NCI-H2107 treated with DMSO at 0.1 percent for 48 hours (cell line): ENCODE data around the gene RNU7-1.

ENCODE experiments used
- DNase-seq: peaks from one replicate; lab custom pipeline; 2025; ENCODE audit not compliant: unreplicated experiment; lab: John Stamatoyannopoulos, UW

RNU7-1 gene

DNA sequence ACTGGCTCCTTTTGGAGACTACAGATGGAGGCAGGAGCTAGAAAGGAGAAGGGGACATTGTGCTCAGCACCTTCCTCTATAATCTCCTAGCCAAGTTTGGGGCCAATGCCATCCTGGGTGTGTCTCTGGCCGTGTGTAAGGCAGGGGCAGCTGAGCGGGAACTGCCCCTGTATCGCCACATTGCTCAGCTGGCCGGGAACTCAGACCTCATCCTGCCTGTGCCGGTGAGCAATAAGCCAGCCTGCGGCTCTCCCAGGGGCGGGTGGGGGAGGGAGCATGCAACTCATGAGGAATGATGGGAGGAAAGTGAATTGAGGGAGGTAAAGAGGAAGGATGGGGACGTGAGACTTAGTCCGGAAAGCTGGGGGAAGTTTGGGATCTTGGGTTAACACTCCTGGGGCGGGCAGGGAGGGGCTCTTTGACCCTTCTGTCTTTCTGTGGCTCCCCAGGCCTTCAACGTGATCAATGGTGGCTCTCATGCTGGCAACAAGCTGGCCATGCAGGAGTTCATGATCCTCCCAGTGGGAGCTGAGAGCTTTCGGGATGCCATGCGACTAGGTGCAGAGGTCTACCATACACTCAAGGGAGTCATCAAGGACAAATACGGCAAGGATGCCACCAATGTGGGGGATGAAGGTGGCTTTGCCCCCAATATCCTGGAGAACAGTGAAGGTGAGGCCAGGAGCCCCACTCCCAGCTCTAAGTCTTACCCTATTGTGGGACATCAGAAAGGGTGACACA is 26.0 kb upstream of the RNU7-1 start:
- no peak for DNase-seq

DNA sequence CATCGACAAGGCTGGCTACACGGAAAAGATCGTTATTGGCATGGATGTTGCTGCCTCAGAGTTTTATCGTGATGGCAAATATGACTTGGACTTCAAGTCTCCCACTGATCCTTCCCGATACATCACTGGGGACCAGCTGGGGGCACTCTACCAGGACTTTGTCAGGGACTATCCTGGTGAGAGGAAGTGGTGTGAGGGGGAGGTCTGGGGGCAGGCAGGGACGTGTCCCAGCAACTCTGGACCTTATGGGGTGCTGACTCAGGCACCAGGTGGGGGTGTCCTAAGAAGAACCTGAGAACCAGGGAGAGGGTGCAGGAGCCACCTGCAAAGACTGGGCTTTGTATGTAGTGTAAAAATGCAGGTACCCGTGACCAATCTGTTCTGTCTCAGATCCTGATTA is 24.0 kb upstream of the RNU7-1 start:
- DNase-seq = no peak

DNA sequence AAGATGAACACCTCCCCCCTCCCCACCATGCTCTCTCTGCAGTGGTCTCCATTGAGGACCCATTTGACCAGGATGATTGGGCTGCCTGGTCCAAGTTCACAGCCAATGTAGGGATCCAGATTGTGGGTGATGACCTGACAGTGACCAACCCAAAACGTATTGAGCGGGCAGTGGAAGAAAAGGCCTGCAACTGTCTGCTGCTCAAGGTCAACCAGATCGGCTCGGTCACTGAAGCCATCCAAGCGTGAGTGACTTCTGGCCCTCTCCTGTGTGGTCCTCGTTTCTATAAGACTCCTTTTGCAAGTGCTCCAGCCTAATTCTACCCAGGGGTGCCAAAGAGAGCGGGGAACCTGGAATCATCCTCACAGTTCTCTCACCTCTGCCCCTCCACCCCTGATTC is 22.1 kb upstream of the RNU7-1 start:
- DNase-seq = no peak

DNA sequence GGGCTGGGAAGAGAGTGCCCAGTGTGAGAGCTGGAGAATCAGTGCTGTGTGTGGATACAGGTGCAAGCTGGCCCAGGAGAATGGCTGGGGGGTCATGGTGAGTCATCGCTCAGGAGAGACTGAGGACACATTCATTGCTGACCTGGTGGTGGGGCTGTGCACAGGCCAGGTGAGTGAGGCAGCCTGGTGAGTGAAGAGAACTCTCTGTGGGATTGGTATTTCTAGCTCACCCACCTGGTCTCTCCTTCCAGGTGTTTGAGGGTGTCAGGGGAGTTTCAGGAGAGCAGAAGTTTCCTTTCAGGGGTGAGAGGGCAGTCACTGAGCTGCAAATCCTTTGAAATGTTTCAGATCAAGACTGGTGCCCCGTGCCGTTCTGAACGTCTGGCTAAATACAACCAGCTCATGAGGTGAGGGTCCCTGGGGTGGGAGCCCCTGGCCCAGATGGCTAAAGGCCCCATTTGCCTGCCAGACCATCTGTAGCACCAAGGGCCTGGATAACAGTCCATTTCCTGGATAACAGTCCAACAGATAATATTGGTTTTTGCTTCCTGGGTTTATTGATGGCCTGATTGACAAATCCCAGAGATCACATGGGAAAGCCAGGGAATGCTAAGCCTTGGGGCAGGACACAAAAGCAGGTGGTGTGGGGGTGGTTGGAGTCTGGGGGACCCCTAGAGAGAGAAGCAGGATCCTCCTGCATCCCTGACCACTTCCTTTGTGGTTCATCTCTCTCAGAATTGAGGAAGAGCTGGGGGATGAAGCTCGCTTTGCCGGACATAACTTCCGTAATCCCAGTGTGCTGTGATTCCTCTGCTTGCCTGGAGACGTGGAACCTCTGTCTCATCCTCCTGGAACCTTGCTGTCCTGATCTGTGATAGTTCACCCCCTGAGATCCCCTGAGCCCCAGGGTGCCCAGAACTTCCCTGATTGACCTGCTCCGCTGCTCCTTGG is 21.3 kb upstream of the RNU7-1 start:
- DNase-seq = no peak

DNA sequence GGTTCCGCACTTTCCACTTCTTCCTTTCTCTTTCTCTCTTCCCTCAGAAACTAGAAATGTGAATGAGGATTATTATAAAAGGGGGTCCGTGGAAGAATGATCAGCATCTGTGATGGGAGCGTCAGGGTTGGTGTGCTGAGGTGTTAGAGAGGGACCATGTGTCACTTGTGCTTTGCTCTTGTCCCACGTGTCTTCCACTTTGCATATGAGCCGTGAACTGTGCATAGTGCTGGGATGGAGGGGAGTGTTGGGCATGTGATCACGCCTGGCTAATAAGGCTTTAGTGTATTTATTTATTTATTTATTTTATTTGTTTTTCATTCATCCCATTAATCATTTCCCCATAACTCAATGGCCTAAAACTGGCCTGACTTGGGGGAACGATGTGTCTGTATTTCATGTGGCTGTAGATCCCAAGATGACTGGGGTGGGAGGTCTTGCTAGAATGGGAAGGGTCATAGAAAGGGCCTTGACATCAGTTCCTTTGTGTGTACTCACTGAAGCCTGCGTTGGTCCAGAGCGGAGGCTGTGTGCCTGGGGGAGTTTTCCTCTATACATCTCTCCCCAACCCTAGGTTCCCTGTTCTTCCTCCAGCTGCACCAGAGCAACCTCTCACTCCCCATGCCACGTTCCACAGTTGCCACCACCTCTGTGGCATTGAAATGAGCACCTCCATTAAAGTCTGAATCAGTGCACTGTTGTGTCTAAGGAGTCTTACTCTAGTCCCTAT is 20.4 kb upstream of the RNU7-1 start:
- DNase-seq = no peak

DNA sequence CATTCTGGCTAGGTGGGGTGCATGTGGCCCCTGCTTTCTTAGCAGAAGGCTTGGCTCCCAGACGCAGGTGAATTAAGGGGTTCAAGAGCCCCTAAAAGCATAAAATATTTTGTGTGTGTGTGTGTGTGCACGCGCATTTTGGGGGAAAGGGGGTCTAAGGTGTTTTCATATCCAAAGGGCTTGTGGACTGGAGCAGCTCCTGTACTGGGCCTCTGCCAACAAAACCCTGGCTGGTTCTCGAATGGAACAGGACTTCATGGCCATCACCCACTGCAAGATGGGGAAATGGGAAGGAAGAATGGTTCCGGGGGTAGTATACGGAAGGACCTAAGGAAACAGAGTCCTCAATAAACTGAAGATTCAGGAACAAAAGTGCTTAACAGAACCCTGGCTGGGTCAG is 19.8 kb upstream of the RNU7-1 start:
- no peak for DNase-seq

DNA sequence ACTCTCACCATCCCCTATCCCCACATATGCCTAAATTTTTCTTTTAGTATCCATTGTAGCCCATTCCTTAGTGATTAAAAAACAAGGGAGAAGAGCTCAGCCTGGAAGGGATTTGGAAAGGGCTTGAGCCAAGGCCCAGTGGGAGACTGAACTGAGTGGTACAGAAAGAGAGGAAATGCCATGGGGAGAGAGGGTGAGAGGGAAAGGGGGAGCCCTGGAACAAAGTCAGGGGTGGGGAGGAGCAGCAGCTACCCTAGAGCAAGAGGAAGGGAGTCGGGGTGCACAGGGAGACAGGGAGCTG is 18.4 kb upstream of the RNU7-1 start:
- peak; percentile 79 for DNase-seq

DNA sequence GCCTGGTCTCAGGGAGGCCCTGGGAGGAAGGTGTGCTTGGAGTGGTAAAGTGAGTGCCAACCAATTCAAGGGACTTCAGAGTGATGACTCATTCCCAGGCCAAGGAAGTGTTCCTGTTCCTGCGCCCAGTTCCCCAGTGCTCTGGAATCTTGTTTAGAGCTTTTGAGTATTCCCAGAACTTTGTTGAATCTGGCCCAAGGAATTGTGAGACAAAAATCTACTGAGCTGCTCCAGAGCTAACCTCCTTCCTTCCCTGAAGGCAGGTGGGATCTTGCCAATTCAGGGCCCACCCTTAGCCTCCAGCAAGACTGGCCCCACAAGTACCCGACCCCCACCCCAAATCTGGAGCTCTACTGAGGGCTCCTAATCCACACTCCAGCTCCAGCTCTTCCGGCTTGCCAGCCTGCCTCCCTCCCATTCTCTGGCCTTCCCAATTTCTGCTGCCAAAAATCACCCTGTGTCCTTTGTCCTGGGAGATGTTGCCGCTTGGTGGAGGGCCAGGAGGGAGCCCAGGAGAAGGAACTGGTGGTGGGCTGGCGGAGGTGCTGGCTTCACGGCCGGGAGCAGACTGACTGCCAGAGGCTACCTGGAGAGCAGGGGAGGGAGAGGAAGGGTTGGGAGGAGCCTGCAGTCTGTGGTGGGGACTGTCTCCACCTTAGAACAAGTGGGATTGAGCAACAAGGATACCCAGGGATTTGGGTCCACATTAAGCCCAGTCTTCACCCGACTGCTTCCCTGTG is 17.9 kb upstream of the RNU7-1 start:
- no peak for DNase-seq

DNA sequence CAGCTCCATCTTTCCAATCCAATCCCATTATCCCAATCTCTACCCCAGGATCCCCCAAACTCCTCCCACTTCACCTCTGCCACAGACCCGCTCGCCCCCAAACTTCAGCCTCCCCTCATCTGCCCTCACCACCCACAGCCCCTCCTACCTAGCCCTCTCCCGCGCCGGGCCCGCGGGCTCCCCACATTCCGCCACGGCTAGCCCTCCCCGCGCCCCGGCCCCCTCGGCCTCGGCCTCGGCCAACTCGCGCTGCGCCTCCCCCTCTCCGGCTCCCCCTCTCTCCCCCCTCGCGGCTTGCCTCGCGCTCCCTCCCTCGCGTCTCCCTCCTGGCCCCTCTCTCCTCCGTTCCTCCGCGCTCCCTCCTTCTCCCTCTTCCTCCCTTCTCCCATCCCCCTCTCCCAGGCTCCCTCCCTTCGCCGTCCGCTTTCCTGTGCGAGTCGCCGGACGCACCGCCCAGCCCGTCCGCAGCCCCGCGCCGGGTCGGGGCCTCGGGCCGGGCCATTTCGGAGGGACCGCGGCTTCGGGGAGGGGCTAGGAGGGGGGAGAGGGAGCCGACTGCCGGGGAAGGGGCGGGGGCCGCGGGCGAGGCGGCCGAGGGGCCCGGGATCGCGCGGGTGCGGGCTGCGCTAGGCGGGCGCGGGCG is 16.1 kb upstream of the RNU7-1 start, which contains the start of gene ATN1:
Gene ATN1 (plus strand): TSS at position 581 of the 643 bp plus-strand sequence. CDS start 6,043 bp downstream, outside the sequence.
- DNase-seq = peak; percentile 58

DNA sequence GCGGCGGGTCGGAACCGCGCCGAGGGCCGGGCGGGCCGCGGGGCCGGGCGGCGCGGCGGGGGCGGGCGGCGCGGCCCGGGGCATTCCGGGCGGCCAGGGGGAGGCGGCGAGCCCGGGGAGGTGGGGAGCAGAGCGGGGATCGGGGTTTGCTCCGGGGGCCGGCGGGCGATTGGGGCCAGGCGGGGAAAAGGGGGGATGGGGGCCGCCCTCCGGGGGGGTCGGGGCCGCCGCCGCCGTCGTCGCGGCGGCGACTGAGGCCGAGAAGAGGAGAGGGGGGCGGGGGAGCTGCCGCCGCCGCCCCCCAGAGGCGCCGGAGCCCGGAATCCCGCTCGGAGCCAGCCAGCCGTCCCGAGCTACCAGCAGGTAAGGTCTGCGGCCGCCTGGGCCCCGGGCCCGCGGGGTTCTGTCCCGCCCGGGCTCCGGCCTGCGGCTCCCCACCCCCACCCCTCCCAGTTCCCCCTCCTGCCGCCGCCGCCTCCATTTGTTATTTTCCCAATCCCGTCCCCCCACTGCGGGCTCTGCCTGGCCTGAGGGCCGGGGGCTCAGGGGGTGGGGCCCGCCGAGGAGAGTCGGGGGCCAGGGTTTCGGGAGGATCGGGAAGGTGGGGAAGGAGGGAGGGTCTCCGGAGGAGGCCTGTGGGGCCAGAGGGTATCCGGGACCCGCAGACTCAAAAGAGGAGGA is 15.5 kb upstream of the RNU7-1 start:
- DNase-seq = no peak

DNA sequence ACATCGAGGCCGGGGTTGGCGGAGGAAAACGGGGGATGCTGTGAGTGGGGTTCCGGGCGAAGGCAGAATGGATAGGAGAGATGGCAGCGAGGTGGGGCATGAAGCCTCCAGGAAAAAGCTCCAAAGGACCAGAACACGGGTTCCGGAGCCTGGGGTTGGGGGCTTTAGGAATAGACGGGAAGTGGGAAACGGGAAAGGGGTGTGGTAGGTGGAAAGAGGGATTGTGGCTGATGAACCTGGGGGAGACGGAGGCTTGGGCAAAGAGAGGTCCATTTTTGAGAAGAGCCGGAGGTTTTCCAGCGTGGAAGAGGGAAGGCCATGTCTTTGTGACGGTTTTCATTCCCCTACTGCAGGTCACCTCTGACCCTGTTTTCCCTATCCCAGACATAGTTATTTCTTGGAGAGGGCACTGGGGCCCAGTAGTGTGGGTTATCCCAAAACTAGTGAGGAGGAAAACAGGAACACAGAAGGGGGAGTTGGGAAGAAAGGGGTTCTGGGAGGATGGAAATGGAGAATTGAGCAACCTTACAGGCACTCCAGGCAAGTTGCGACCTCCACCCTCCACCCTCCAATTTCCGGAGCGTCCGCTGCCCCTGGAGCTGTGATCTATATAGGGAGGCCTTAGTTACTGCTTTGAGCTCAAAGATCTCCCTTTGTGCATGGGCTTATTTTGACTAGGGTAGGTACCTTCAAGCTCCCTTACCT is 14.8 kb upstream of the RNU7-1 start:
- DNase-seq = no peak

DNA sequence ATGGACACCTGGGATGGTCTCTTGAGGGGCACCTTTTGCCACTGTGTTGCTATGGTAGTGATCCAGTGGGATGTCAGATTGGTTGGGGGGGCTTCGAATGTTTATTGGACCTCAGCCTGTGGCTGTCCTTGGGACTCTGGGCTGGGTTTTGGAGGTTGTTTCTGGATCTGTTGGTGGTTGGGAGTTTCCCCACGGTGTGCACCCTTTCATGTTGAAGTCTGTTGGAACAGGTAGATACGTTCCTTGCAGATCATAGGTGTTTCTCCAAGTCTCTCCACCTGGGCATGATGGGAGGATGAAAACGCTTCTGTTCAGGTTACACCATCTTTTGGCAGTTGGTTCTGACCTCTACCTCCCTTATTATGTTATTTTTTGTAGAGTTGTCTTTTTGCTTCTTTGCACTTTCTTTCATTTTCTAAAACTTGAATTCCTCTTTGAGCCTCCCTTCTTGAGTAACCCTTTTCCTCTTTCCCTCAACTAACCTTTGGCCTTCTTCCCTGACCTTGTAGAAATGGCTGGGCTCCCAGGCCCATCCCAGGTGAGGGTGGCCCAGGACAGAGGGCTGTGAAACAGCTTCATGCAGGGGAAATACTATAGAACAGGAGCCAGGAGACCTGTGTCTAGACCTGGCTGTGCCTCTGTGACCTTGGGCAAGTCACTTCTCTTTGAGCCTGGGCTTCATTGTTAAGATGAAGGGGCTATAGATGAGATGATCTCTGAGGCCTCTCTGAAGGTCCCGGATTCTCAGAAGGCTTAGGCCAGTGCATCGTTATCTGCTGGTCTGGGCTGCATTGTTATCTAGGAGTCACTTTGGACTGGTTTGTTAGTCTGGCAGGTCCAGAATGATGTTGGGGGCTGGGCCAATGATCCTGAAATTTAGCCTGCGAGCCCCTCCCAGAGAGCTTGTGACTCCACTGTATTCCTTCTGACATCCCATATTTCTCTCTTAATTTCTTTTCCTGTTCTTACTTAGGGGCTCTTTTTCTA is 13.9 kb upstream of the RNU7-1 start:
- DNase-seq = no peak

DNA sequence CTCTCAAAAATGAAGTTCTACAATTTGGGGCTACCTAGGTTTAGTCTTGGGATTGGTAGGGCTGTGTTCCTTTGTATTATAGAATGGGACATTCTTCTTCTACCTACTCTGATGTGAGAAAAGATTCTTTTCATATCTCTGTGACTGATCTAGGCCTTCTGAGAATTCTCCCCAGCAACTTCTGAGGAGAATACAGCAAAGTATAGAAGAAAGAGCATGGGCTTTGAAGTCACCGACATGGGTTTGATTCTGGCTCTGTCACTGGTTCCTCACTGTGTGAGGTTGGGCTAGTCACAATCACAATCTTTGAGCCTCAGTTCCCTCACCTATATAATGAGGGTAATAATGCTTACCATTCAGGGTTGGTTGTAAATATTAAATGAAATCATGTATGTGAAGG is 10.8 kb upstream of the RNU7-1 start:
- DNase-seq = no peak

DNA sequence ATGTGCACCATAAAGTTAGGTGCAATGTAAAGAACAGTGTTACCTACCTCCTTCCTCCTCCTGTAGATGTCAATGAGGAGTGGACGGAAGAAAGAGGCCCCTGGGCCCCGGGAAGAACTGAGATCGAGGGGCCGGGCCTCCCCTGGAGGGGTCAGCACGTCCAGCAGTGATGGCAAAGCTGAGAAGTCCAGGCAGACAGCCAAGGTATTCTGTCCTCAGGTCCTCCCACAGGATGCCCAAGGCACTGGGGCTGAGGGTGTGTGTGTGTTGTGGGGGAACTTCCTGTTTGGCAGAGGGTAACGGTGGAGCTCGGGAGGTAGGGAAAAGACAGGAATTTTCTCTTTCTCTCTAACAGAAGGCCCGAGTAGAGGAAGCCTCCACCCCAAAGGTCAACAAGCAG is 9.5 kb upstream of the RNU7-1 start:
- DNase-seq = no peak

DNA sequence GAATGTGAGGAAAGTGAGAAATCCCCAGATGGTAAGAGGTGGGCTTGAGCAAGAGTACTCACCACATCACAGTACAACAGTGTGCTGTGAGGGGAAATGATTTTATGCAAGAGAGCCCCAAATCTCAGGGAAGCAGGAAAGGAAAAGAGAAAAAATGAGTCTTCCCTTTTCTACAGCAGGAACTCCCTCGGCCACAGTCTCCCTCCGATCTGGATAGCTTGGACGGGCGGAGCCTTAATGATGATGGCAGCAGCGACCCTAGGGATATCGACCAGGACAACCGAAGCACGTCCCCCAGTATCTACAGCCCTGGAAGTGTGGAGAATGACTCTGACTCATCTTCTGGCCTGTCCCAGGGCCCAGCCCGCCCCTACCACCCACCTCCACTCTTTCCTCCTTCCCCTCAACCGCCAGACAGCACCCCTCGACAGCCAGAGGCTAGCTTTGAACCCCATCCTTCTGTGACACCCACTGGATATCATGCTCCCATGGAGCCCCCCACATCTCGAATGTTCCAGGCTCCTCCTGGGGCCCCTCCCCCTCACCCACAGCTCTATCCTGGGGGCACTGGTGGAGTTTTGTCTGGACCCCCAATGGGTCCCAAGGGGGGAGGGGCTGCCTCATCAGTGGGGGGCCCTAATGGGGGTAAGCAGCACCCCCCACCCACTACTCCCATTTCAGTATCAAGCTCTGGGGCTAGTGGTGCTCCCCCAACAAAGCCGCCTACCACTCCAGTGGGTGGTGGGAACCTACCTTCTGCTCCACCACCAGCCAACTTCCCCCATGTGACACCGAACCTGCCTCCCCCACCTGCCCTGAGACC is 8.0 kb upstream of the RNU7-1 start:
- no peak for DNase-seq

DNA sequence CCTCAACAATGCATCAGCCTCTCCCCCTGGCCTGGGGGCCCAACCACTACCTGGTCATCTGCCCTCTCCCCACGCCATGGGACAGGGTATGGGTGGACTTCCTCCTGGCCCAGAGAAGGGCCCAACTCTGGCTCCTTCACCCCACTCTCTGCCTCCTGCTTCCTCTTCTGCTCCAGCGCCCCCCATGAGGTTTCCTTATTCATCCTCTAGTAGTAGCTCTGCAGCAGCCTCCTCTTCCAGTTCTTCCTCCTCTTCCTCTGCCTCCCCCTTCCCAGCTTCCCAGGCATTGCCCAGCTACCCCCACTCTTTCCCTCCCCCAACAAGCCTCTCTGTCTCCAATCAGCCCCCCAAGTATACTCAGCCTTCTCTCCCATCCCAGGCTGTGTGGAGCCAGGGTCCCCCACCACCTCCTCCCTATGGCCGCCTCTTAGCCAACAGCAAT is 7.4 kb upstream of the RNU7-1 start:
- no peak for DNase-seq
